Right lobe of liver (tissue), 4 donors: Measurements from ENCODE around the gene NOP9.

Source experiments
- CTCF ChIP-seq, 4 donors: fragments of 200-600 bp in 3 of 4; fragments of 450-650 bp in 1 of 4; IDR thresholded peaks; one replicate each; pipeline versions ENCODE4 v1.5.1 to v1.8.0; 2016 to 2022; ENCODE audit warnings: antibody characterized with exemption in 4 of 4, mild to moderate bottlenecking in 2 of 4
- POLR2A ChIP-seq: fragments of 450-650 bp; IDR thresholded peaks from one replicate; pipeline ENCODE4 v1.6.1; 2017; ENCODE audit warnings: antibody characterized with exemption, mild to moderate bottlenecking
- donor health status: DM: no; HTN: no; CAD: no.
- donor health status: DM: no; HTN: no; CAD: no.
- donor health status: DM: no; HTN: yes; CAD: no.

DNA sequence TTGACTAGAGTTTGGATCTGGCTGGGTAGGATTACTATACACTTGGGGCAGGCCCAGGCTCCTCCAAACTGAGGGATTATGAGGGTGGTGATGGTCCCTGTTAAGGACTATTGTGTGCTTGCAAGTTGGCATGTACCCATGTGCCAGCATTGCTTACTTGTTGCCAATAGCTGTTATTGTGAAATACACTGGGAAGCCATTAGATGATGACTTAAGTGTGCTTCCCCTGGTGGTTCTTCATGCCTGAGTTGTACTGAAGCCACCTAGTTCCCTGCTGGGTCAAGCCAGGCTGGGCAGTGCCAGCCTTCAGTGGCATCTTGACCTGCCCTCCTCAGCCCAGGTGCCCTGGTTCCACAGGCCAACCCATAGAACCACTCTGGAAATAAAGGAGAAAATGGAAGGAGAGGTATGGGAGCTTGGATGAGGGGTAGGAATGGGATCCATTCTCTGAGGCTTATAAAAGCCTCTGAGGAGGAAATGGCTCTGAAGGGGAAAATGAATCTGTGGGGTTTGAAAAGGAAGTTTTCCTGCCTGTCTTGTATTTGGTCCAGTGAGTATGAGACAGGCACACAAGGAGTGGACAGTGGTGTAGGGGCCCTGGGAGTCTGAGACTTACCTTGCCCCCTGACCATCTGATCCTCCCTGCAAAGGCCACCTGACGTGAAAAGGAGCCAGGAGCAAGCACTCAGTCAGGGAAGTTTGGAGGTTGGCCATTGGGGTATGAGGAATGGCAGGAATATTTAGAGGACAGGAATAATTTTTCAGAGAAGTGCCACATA is 12.4 kb downstream of the NOP9 start:
- TF ChIP-seq CTCF (IDR thresholded peaks at IDR 0.05), result no peak
- TF ChIP-seq POLR2A, result no peak
